Loucy (cell line): ENCODE data around the gene GRB14.
"Not testable (repeated sequence)": the region's sequence is repeated elsewhere in the genome, so short reads cannot be mapped to it uniquely, and the experiment has no call there.

Source experiments
- EZH2phosphoT487 ChIP-seq: fragments of 200-600 bp; IDR thresholded peaks from 2 replicates; pipeline ENCODE4 v1.6.1; 2018; ENCODE audit warnings: antibody characterized with exemption, mild to moderate bottlenecking, moderate library complexity, borderline replicate concordance
- TF ChIP-seq, protein P1 (sequence below): fragments of 200-600 bp; sonication (generic); conservative IDR thresholded peaks from 2 replicates; pipeline ENCODE4 v1.5.1; 2014; ENCODE audit warnings: mild to moderate bottlenecking, antibody characterized with exemption, low read length

DNA sequence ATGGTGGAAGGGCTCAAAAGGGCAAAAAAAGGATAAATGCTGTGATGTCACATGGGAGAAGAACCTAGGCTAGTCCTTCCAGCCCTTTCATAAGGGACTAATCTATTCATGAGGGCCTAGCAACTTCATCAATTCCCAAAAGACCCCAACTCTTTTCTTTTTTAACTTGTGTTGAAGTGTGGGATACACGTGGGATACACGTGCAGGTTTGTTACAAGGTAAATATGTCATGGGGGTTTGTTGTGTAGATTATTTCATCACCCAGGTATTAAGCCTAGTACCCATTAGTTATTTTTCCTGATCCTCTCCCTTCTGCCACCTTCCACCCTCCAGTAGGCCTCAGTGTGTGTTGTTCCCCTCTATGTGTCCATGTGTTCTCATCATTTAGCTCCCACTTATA is 156.2 kb downstream of the GRB14 start:
- TF ChIP-seq, protein P1, sequence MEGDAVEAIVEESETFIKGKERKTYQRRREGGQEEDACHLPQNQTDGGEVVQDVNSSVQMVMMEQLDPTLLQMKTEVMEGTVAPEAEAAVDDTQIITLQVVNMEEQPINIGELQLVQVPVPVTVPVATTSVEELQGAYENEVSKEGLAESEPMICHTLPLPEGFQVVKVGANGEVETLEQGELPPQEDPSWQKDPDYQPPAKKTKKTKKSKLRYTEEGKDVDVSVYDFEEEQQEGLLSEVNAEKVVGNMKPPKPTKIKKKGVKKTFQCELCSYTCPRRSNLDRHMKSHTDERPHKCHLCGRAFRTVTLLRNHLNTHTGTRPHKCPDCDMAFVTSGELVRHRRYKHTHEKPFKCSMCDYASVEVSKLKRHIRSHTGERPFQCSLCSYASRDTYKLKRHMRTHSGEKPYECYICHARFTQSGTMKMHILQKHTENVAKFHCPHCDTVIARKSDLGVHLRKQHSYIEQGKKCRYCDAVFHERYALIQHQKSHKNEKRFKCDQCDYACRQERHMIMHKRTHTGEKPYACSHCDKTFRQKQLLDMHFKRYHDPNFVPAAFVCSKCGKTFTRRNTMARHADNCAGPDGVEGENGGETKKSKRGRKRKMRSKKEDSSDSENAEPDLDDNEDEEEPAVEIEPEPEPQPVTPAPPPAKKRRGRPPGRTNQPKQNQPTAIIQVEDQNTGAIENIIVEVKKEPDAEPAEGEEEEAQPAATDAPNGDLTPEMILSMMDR: not testable (repeated sequence)
- TF ChIP-seq EZH2phosphoT487: not testable (repeated sequence)
